GM19463 (cell line): Measurements from ENCODE around the gene RASGEF1C.

Source experiments
- ATAC-seq: cut with Tn5 transposase; IDR thresholded peaks from one replicate; pipeline ENCODE4 v1.9.1; 2021; ENCODE audit warnings: mild to moderate bottlenecking, moderate library complexity; ENCODE audit not compliant: unreplicated experiment

The RASGEF1C gene

GRCh38 chr5:180187767-180188166, 21.2 kb downstream of the RASGEF1C start:
- ATAC-seq = no peak

- no peak for ATAC-seq
Measured at GRCh38 chr5:180180846-180181245, 28.2 kb downstream of the RASGEF1C start.

GRCh38 chr5:180180421-180180820, 28.6 kb downstream of the RASGEF1C start:
- ATAC-seq = no peak

- no peak for ATAC-seq
Measured at GRCh38 chr5:180179442-180180420, 29.3 kb downstream of the RASGEF1C start.

- ATAC-seq = no peak
Measured at GRCh38 chr5:180178531-180179441, 30.2 kb downstream of the RASGEF1C start.

GRCh38 chr5:180176191-180176590, 32.8 kb downstream of the RASGEF1C start:
- no peak for ATAC-seq

GRCh38 chr5:180175015-180175431, 34.0 kb downstream of the RASGEF1C start:
- ATAC-seq = no peak

- ATAC-seq = no peak
Measured at GRCh38 chr5:180174587-180174972, 34.4 kb downstream of the RASGEF1C start.

- no peak for ATAC-seq
Measured at GRCh38 chr5:180173875-180174586, 35.0 kb downstream of the RASGEF1C start.

- ATAC-seq = no peak
Measured at GRCh38 chr5:180173198-180173544, 35.8 kb downstream of the RASGEF1C start.

GRCh38 chr5:180172447-180173197, 36.4 kb downstream of the RASGEF1C start:
- ATAC-seq = no peak

- no peak for ATAC-seq
Measured at GRCh38 chr5:180171568-180172094, 37.4 kb downstream of the RASGEF1C start.

- ATAC-seq = no peak
Measured at GRCh38 chr5:180170810-180171567, 38.0 kb downstream of the RASGEF1C start.

GRCh38 chr5:180170106-180170809, 38.8 kb downstream of the RASGEF1C start:
- no peak for ATAC-seq

GRCh38 chr5:180169248-180170105, 39.5 kb downstream of the RASGEF1C start:
- ATAC-seq = no peak

- ATAC-seq = no peak
Measured at GRCh38 chr5:180168758-180169157, 40.3 kb downstream of the RASGEF1C start.

- no peak for ATAC-seq
Measured at GRCh38 chr5:180166176-180166575, 42.8 kb downstream of the RASGEF1C start.

GRCh38 chr5:180162304-180162661, 46.7 kb downstream of the RASGEF1C start:
- ATAC-seq = no peak
